Naive thymus-derived CD4-positive, alpha-beta T cell (primary cell): ENCODE data around the gene CDKN2B-AS1. TPM values are rescaled to one million over a fixed set of nuclear protein-coding genes. Genes with fewer than 3 reads are reported as not detected.
A peak's percentile ranks its signal among the peaks of the same experiment; 100 is the strongest.

Experiments
- ATAC-seq: fragments of 150-1000 bp; cut with Tn5 transposase; 2 replicates; pipeline ENCODE4 v1.10.0; 2021; ENCODE audit warnings: mild to moderate bottlenecking, moderate library complexity
- CTCF ChIA-PET: fragments of 350-600 bp; sonication (Branson Sonifier 250); formaldehyde crosslinking; loops from one replicate; lab custom pipeline; 2021; ENCODE audit warnings: antibody characterized with exemption; lab: Charles Lee
- POLR2A ChIA-PET: fragments of 350-600 bp; sonication (Branson Sonifier 250); formaldehyde crosslinking; loops from one replicate; lab custom pipeline; 2021; ENCODE audit warnings: antibody characterized with exemption, inconsistent platforms; lab: Charles Lee
- DNase-seq, 9 donors: peaks; one replicate each; pipeline versions ENCODE4 v3.0.0 to v3.0.0-alpha.2; 2020 to 2022; ENCODE audit warnings: mixed read lengths in 1 of 9
- H3K27ac ChIP-seq: one replicate; pipeline ENCODE4 v1.7.0; 2013; ENCODE audit warnings: mild to moderate bottlenecking, low read depth, low read length, moderate library complexity
- H3K27me3 ChIP-seq, 2 donors: one replicate each; pipeline ENCODE4 v1.7.0; 2013; ENCODE audit warnings: low read length in 2 of 2, mild to moderate bottlenecking in 2 of 2, moderate library complexity in 2 of 2; ENCODE audit not compliant: control insufficient read depth in 2 of 2, insufficient read depth in 2 of 2
- H3K36me3 ChIP-seq, 3 experiments: 1 replicate in 2 of 3; 2 replicates in 1 of 3; pipeline ENCODE4 v1.7.0; 2013; ENCODE audit warnings: low read length in 3 of 3, mild to moderate bottlenecking in 3 of 3, moderate library complexity in 1 of 3; ENCODE audit not compliant: insufficient read depth in 3 of 3, control insufficient read depth in 2 of 3
- H3K4me1 ChIP-seq, 2 donors: one replicate each; pipeline ENCODE4 v1.7.0; 2013; ENCODE audit warnings: low read length in 2 of 2, mild to moderate bottlenecking in 2 of 2, moderate library complexity in 1 of 2; ENCODE audit not compliant: control insufficient read depth in 2 of 2, insufficient read depth in 2 of 2
- H3K4me3 ChIP-seq: 2 replicates; pipeline ENCODE4 v1.7.0; 2013; ENCODE audit warnings: mild to moderate bottlenecking, low read length
- H3K9me3 ChIP-seq, 3 experiments: 1 replicate in 2 of 3; 2 replicates in 1 of 3; pipeline ENCODE4 v1.7.0; 2013; ENCODE audit warnings: low read length in 3 of 3; ENCODE audit not compliant: control insufficient read depth in 2 of 3
- H3K27ac Mint-ChIP-seq, 9 donors: one replicate each; pipeline ENCODE4 v1.8.0; 2020 to 2022; ENCODE audit warnings: mixed read lengths in 9 of 9, mild to moderate bottlenecking in 8 of 9, moderate library complexity in 5 of 9, inconsistent platforms in 2 of 9
- H3K27me3 Mint-ChIP-seq, 5 donors: one replicate each; pipeline ENCODE4 v1.8.0; 2021 to 2022; ENCODE audit warnings: mixed read lengths in 5 of 5, mild to moderate bottlenecking in 1 of 5
- H3K36me3 Mint-ChIP-seq, 5 donors: one replicate each; pipeline ENCODE4 v1.8.0; 2020 to 2022; ENCODE audit warnings: mixed read lengths in 5 of 5, mild to moderate bottlenecking in 3 of 5, inconsistent platforms in 1 of 5
- H3K4me1 Mint-ChIP-seq, 7 donors: one replicate each; pipeline ENCODE4 v1.8.0; 2020 to 2022; ENCODE audit warnings: mixed read lengths in 7 of 7, mild to moderate bottlenecking in 3 of 7, inconsistent platforms in 1 of 7
- H3K4me3 Mint-ChIP-seq, 10 donors: one replicate each; pipeline ENCODE4 v1.8.0; 2020 to 2022; ENCODE audit warnings: mild to moderate bottlenecking in 10 of 10, mixed read lengths in 10 of 10, moderate library complexity in 6 of 10, inconsistent platforms in 2 of 10
- H3K9me3 Mint-ChIP-seq, 11 donors: one replicate each; pipeline ENCODE4 v1.8.0; 2020 to 2022; ENCODE audit warnings: mixed read lengths in 11 of 11, mild to moderate bottlenecking in 4 of 11, inconsistent platforms in 1 of 11, moderate library complexity in 1 of 11
- intact Hi-C, 2 donors: fragments of 100-400 bp; cut with micrococcal nuclease; formaldehyde crosslinking; loops; one replicate each; pipeline ENCODE4 v1.15.1; 2023
- polyA plus RNA-seq, 2 donors: library from polyadenylated mRNA; unstranded; fragments of 300-500 nt; fragmentation: Illumina TruSeq; gene quantifications; one replicate each; pipeline ENCODE4 v1.2.3, GENCODE V29; 2021
- total RNA-seq, 6 experiments: library from RNA in 5 of 6; stranded (reverse) in 5 of 6; gene quantifications; 1 replicate in 5 of 6; 2 replicates in 1 of 6; pipeline ENCODE4 v1.2.3 and lab custom pipeline; 2021 to 2026

The CDKN2B-AS1 gene
- total and polyA plus RNA-seq, 7 experiments from 2014 or later, result 0.21 to 3.5 (median 0.61) TPM; not detected in 4

GRCh38 chr9:21985964-21986667 lies 8.5 kb upstream of the CDKN2B-AS1 start:
- Mint-ChIP-seq H3K27ac (no peak overlapping the region), H3K4me1 (peaks cover 0 to 17% (median 0%) of the 10 kb centered on the region in 7 donors), H3K9me3 (peaks cover 0 to 28% (median 6%) of the 10 kb centered on the region in 11 donors), H3K36me3 (peaks cover 0 to 20% (median 5%) of the 10 kb centered on the region in 5 donors), H3K4me3 (no peak overlapping the region), H3K27me3 (peaks cover 79 to 94% (median 86%) of the 10 kb centered on the region in 5 donors)
- H3K9me3 ChIP-seq, result peaks cover 0 to 9% (median 0%) of the 10 kb centered on the region in 3 experiments
- H3K27me3 ChIP-seq, result peaks cover 0 to 37% of the 10 kb centered on the region in 2 donors
- intact Hi-C loops, result no loop called here
- H3K4me3 ChIP-seq, result no peak overlapping the region
- ATAC-seq (no peak), DNase-seq (no peak)
- H3K36me3 ChIP-seq, result no peaks in the 10 kb centered on the region
- no peak overlapping the region for H3K27ac ChIP-seq
- CTCF ChIA-PET, result interaction anchor here (0.6 to 0.7 kb wide), 2 partner anchors 231 to 939 kb away, joined by 3 to 4 read pairs; no protein-coding TSS in a partner anchor
- POLR2A ChIA-PET, result no interaction called here
- H3K4me1 ChIP-seq, result no peaks in the 10 kb centered on the region

- H3K4me3 Mint-ChIP-seq, result peak overlapping the region in 1 of 10 donors; percentile 11
- peaks cover 0 to 9% (median 0%) of the 10 kb centered on the region in 3 experiments for H3K9me3 ChIP-seq
- no peak overlapping the region for H3K27ac Mint-ChIP-seq
- peaks cover 0 to 24% (median 5%) of the 10 kb centered on the region in 5 donors for H3K36me3 Mint-ChIP-seq
- POLR2A ChIA-PET, result no interaction called here
- peaks cover 0 to 46% of the 10 kb centered on the region in 2 donors for H3K27me3 ChIP-seq
- no peak for ATAC-seq
- H3K27ac ChIP-seq, result no peak overlapping the region
- intact Hi-C loops, result loop anchor here in 1 of 2 donors (1.0 kb wide), 1 partner anchor 21 kb away; no protein-coding TSS in a partner anchor
- no peak overlapping the region for H3K4me3 ChIP-seq
- H3K36me3 ChIP-seq, result no peaks in the 10 kb centered on the region
- H3K9me3 Mint-ChIP-seq, result peaks cover 0 to 28% (median 6%) of the 10 kb centered on the region in 11 donors
- DNase-seq, result no peak
- CTCF ChIA-PET, result no interaction called here
- peaks cover under 1 to 7% of the 10 kb centered on the region in 2 donors for H3K4me1 ChIP-seq
- peaks cover 58 to 79% (median 72%) of the 10 kb centered on the region in 5 donors for H3K27me3 Mint-ChIP-seq
- peaks cover 0 to 26% (median 2%) of the 10 kb centered on the region in 7 donors for H3K4me1 Mint-ChIP-seq
Observed at GRCh38 chr9:21988056-21988990, 6.3 kb upstream of the CDKN2B-AS1 start.

DNA sequence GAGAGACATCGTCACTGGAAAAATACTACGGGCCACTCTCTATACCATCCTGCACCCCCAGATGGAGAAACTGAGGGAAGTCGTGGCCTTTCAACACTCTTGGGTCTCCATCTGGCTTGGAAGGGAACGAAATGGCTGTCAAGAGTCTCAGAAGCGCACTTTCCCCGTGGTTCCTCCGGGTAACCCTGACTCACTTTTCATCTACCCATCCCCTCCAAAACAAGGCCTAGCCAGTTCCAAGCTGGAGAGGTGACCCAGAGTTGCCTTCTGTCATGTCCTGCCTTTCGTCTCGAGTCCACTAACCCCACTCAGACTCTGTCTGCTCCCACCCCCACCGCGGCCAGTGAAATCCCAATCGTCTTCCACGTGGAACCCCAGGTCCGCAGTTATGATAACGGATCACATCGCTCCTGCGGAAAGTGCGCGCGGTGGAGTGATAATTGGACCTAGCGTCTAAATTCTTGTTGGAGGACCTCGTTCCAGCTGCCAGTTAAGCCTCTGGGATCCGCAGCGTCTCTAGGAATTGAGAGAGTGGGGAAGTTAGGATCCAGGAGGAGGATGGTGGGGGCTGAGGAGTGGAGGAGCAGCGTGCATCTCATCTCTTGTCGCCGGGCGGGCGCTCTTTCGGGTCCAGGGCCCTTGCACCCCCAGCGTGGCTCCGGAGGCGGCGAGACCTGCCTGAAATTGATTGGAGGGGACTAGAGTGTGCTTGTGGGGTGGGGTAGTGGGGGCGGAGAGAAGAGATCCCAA lies 5.0 kb upstream of the CDKN2B-AS1 start:
- H3K36me3 ChIP-seq, result peaks cover 0 to under 1% (median 0%) of the 10 kb centered on the region in 3 experiments
- Mint-ChIP-seq H3K27me3 (peaks cover 52 to 76% (median 59%) of the 10 kb centered on the region in 5 donors), H3K4me3 (peak overlapping the region in 1 of 10 donors; percentile 5), H3K9me3 (peaks cover 0 to 28% (median 6%) of the 10 kb centered on the region in 11 donors), H3K36me3 (peaks cover 0 to 23% (median 5%) of the 10 kb centered on the region in 5 donors), H3K27ac (peak overlapping the region in 3 of 9 donors; percentile 13 to 63 (median 51)), H3K4me1 (peaks cover 0 to 33% (median 9%) of the 10 kb centered on the region in 7 donors)
- no peak for ATAC-seq
- no peak overlapping the region for H3K27ac ChIP-seq
- no peak overlapping the region for H3K4me3 ChIP-seq
- ChIA-PET POLR2A (no interaction called here), CTCF (interaction anchor here (0.7 to 1.6 kb wide), 2 partner anchors 171 to 511 kb away, joined by 3 read pairs; no protein-coding TSS in a partner anchor)
- no peak for DNase-seq
- intact Hi-C loops, result loop anchor here in 1 of 2 donors (1.0 to 10.0 kb wide), 3 partner anchors 10 to 655 kb away; partner anchors contain the start of gene KLHL9
- H3K27me3 ChIP-seq, result peaks cover 0 to 41% of the 10 kb centered on the region in 2 donors
- peaks cover 8 to 10% of the 10 kb centered on the region in 2 donors for H3K4me1 ChIP-seq
- H3K9me3 ChIP-seq, result peaks cover 0 to 9% (median 0%) of the 10 kb centered on the region in 3 experiments

GRCh38 chr9:21991072-21991959 lies 3.3 kb upstream of the CDKN2B-AS1 start:
- intact Hi-C loops, result loop anchor here in 1 of 2 donors (10.0 kb wide), 2 partner anchors 243 to 657 kb away; partner anchors contain the start of gene KLHL9
- Histone ChIP-seq H3K4me3 (no peak overlapping the region), H3K27me3 (peaks cover 0 to 41% of the 10 kb centered on the region in 2 donors), H3K9me3 (peaks cover 0 to 9% (median 0%) of the 10 kb centered on the region in 3 experiments), H3K27ac (no peak overlapping the region), H3K36me3 (peaks cover 0 to 7% (median 0%) of the 10 kb centered on the region in 3 experiments), H3K4me1 (peaks cover 8 to 16% of the 10 kb centered on the region in 2 donors)
- ChIA-PET POLR2A (interaction anchor here (0.6 to 1.1 kb wide), 2 partner anchors 9 to 31 kb away, joined by 3 to 5 read pairs; no protein-coding TSS in a partner anchor), CTCF (interaction anchor here (1.0 to 1.6 kb wide), 2 partner anchors 17 to 173 kb away, joined by 3 to 5 read pairs; no protein-coding TSS in a partner anchor)
- peaks cover 48 to 68% (median 52%) of the 10 kb centered on the region in 5 donors for H3K27me3 Mint-ChIP-seq
- no peak overlapping the region for H3K4me3 Mint-ChIP-seq
- peaks cover 0 to 31% (median 6%) of the 10 kb centered on the region in 11 donors for H3K9me3 Mint-ChIP-seq
- no peak for ATAC-seq
- peaks cover 0 to 41% (median 13%) of the 10 kb centered on the region in 7 donors for H3K4me1 Mint-ChIP-seq
- no peak for DNase-seq
- H3K27ac Mint-ChIP-seq, result no peak overlapping the region
- H3K36me3 Mint-ChIP-seq, result peaks cover 0 to 29% (median 5%) of the 10 kb centered on the region in 5 donors

DNA sequence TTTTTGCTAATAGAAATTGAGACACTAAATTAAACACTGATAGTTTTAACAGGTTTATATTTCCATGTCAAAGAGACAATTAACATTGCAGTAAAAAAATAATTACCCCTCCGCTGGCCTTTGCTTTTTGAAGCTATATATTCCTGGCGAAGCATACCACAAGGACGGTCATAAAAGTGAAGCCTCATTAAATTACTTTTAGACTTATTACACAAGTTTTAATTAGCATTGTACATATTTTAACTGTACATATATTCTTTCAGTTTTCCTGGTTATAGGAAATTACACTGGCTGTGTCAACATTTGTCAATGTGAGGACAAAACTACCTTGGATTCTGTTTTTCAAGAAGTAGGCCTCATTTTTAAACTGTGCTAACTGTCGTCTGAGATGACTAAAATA lies 1.6 kb upstream of the CDKN2B-AS1 start:
- H3K36me3 ChIP-seq, result peaks cover 0 to 7% (median 0%) of the 10 kb centered on the region in 3 experiments
- peaks cover 41 to 63% (median 51%) of the 10 kb centered on the region in 5 donors for H3K27me3 Mint-ChIP-seq
- peaks cover 0 to 32% (median 5%) of the 10 kb centered on the region in 5 donors for H3K36me3 Mint-ChIP-seq
- intact Hi-C loops, result loop anchor here in 1 of 2 donors (10.0 kb wide), 2 partner anchors 242 to 658 kb away; partner anchors contain the start of gene KLHL9
- H3K27ac Mint-ChIP-seq, result no peak overlapping the region
- peaks cover 0 to 9% (median 0%) of the 10 kb centered on the region in 3 experiments for H3K9me3 ChIP-seq
- CTCF ChIA-PET, result interaction anchor here (1.2 kb wide), 1 partner anchor 15 kb away, joined by 3 read pairs; no protein-coding TSS in a partner anchor
- H3K4me1 Mint-ChIP-seq, result peaks cover 0 to 41% (median 13%) of the 10 kb centered on the region in 7 donors
- H3K9me3 Mint-ChIP-seq, result peaks cover 0 to 27% (median 6%) of the 10 kb centered on the region in 11 donors
- H3K27me3 ChIP-seq, result peaks cover 0 to 38% of the 10 kb centered on the region in 2 donors
- POLR2A ChIA-PET, result no interaction called here
- ATAC-seq, result no peak
- DNase-seq, result no peak
- peaks cover 8 to 16% of the 10 kb centered on the region in 2 donors for H3K4me1 ChIP-seq
- H3K4me3 Mint-ChIP-seq, result peak overlapping the region; percentile 39 to 97 (median 90)
- H3K4me3 ChIP-seq, result peak overlapping the region; percentile 72
- no peak overlapping the region for H3K27ac ChIP-seq
